Measurements from ENCODE around the gene FTSJ1. TPM values are rescaled to one million over a fixed set of nuclear protein-coding genes. Genes with fewer than 3 reads are reported as not detected.

FTSJ1 gene
- total and polyA plus RNA-seq, 2 experiments from 2014 or later, result 42.8 to 76.3 TPM

DNA sequence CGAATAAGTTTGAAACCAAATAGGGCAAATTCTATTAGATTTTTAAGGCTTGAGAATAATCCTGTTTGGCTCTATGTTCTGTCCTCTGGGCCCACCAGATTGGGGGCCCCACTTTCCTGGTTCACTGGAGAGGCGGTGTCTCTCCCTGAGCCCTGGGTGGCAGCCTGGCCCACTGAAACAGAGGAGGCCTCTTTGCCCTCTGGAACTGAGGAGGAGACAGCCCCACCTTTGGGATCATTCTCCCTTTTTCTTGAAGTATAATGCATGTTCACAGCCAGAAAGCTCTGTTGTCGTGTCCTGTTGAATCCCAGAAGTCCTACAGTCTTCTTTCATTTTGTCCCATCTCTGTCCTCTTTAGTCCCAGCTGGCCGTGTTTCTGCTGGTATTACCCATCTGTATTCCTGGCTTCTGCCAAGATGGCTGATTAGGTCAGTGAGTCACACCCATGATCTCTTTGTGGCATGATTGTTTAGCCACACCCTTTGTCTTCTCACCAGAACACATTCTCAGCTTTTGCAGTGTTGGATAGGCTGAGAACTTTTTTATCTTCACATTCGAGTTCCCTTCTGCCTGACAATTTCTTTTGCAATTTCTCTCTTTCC is 55.5 kb downstream of the FTSJ1 start:
- no peaks in the 10 kb centered on the region for H3K27me3 ChIP-seq (ENCODE audit: insufficient read depth)
- DNase-seq (ENCODE audit: low spot score), result no peak
- Mint-ChIP-seq H3K36me3 (ENCODE audit: low read depth) (peaks cover 27% of the 10 kb centered on the region), H3K27ac (no peak overlapping the region; the same call in 1 of the 2 replicates), H3K9me3 (no peaks in the 10 kb centered on the region), H3K4me1 (peaks cover 3% of the 10 kb centered on the region; the same call in 1 of the 3 replicates), H3K4me3 (no peak overlapping the region), H3K27me3 (ENCODE audit: insufficient read depth, low read depth, poor library complexity) (no peaks in the 10 kb centered on the region)
- H3K4me3 ChIP-seq, result no peak overlapping the region
- H4K20me1 ChIP-seq (replicated peaks; ENCODE audit: insufficient read depth), result no peaks in the 10 kb centered on the region
- no peak for ATAC-seq
- no peaks in the 10 kb centered on the region for H3F3A ChIP-seq (replicated peaks; ENCODE audit: low read depth)
- no peak overlapping the region for H2AFZ ChIP-seq
- H3K4me1 ChIP-seq (ENCODE audit: insufficient read depth), result no peaks in the 10 kb centered on the region
- H3K36me3 ChIP-seq (ENCODE audit: insufficient read depth), result no peaks in the 10 kb centered on the region; the same call in 1 of the 2 replicates
- H3K4me2 ChIP-seq, result no peak overlapping the region
- TF ChIP-seq EZH2phosphoT487 (IDR thresholded peaks at IDR 0.05; ENCODE audit: unreplicated experiment) (no peak), POLR2AphosphoS5 (IDR thresholded peaks at IDR 0.05; ENCODE audit: low read depth) (no peak), ZNF114 (CRISPR knock-in tag; IDR thresholded peaks at IDR 0.05) (no peak), CREB1 (CRISPR knock-in tag; IDR thresholded peaks at IDR 0.05; ENCODE audit: low read depth) (no peak), EZH2 (IDR thresholded peaks at IDR 0.05; ENCODE audit: low read depth, unreplicated experiment) (no peak), ZNF331 (CRISPR knock-in tag; IDR thresholded peaks at IDR 0.05; ENCODE audit: low read depth) (no peak), JUNB (IDR thresholded peaks at IDR 0.05; ENCODE audit: unreplicated experiment) (no peak), STAT1 (IDR thresholded peaks at IDR 0.05; ENCODE audit: unreplicated experiment) (no peak), NANOG (IDR thresholded peaks at IDR 0.05; ENCODE audit: borderline replicate concordance) (no peak)
- TF ChIP-seq, protein P1, sequence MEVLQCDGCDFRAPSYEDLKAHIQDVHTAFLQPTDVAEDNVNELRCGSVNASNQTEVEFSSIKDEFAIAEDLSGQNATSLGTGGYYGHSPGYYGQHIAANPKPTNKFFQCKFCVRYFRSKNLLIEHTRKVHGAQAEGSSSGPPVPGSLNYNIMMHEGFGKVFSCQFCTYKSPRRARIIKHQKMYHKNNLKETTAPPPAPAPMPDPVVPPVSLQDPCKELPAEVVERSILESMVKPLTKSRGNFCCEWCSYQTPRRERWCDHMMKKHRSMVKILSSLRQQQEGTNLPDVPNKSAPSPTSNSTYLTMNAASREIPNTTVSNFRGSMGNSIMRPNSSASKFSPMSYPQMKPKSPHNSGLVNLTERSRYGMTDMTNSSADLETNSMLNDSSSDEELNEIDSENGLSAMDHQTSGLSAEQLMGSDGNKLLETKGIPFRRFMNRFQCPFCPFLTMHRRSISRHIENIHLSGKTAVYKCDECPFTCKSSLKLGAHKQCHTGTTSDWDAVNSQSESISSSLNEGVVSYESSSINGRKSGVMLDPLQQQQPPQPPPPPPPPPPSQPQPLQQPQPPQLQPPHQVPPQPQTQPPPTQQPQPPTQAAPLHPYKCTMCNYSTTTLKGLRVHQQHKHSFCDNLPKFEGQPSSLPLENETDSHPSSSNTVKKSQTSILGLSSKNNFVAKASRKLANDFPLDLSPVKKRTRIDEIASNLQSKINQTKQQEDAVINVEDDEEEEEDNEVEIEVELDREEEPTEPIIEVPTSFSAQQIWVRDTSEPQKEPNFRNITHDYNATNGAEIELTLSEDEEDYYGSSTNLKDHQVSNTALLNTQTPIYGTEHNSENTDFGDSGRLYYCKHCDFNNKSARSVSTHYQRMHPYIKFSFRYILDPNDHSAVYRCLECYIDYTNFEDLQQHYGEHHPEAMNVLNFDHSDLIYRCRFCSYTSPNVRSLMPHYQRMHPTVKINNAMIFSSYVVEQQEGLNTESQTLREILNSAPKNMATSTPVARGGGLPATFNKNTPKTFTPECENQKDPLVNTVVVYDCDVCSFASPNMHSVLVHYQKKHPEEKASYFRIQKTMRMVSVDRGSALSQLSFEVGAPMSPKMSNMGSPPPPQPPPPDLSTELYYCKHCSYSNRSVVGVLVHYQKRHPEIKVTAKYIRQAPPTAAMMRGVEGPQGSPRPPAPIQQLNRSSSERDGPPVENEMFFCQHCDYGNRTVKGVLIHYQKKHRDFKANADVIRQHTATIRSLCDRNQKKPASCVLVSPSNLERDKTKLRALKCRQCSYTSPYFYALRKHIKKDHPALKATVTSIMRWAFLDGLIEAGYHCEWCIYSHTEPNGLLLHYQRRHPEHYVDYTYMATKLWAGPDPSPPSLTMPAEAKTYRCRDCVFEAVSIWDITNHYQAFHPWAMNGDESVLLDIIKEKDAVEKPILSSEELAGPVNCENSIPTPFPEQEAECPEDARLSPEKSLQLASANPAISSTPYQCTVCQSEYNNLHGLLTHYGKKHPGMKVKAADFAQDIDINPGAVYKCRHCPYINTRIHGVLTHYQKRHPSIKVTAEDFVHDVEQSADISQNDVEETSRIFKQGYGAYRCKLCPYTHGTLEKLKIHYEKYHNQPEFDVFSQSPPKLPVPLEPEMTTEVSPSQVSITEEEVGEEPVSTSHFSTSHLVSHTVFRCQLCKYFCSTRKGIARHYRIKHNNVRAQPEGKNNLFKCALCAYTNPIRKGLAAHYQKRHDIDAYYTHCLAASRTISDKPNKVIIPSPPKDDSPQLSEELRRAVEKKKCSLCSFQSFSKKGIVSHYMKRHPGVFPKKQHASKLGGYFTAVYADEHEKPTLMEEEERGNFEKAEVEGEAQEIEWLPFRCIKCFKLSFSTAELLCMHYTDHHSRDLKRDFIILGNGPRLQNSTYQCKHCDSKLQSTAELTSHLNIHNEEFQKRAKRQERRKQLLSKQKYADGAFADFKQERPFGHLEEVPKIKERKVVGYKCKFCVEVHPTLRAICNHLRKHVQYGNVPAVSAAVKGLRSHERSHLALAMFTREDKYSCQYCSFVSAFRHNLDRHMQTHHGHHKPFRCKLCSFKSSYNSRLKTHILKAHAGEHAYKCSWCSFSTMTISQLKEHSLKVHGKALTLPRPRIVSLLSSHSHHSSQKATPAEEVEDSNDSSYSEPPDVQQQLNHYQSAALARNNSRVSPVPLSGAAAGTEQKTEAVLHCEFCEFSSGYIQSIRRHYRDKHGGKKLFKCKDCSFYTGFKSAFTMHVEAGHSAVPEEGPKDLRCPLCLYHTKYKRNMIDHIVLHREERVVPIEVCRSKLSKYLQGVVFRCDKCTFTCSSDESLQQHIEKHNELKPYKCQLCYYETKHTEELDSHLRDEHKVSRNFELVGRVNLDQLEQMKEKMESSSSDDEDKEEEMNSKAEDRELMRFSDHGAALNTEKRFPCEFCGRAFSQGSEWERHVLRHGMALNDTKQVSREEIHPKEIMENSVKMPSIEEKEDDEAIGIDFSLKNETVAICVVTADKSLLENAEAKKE (CRISPR knock-in tag; IDR thresholded peaks at IDR 0.05), result no peak
- TF ChIP-seq, protein P2, sequence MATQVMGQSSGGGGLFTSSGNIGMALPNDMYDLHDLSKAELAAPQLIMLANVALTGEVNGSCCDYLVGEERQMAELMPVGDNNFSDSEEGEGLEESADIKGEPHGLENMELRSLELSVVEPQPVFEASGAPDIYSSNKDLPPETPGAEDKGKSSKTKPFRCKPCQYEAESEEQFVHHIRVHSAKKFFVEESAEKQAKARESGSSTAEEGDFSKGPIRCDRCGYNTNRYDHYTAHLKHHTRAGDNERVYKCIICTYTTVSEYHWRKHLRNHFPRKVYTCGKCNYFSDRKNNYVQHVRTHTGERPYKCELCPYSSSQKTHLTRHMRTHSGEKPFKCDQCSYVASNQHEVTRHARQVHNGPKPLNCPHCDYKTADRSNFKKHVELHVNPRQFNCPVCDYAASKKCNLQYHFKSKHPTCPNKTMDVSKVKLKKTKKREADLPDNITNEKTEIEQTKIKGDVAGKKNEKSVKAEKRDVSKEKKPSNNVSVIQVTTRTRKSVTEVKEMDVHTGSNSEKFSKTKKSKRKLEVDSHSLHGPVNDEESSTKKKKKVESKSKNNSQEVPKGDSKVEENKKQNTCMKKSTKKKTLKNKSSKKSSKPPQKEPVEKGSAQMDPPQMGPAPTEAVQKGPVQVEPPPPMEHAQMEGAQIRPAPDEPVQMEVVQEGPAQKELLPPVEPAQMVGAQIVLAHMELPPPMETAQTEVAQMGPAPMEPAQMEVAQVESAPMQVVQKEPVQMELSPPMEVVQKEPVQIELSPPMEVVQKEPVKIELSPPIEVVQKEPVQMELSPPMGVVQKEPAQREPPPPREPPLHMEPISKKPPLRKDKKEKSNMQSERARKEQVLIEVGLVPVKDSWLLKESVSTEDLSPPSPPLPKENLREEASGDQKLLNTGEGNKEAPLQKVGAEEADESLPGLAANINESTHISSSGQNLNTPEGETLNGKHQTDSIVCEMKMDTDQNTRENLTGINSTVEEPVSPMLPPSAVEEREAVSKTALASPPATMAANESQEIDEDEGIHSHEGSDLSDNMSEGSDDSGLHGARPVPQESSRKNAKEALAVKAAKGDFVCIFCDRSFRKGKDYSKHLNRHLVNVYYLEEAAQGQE (IDR thresholded peaks at IDR 0.05; ENCODE audit: unreplicated experiment), result no peak
- TF ChIP-seq, protein P3, sequence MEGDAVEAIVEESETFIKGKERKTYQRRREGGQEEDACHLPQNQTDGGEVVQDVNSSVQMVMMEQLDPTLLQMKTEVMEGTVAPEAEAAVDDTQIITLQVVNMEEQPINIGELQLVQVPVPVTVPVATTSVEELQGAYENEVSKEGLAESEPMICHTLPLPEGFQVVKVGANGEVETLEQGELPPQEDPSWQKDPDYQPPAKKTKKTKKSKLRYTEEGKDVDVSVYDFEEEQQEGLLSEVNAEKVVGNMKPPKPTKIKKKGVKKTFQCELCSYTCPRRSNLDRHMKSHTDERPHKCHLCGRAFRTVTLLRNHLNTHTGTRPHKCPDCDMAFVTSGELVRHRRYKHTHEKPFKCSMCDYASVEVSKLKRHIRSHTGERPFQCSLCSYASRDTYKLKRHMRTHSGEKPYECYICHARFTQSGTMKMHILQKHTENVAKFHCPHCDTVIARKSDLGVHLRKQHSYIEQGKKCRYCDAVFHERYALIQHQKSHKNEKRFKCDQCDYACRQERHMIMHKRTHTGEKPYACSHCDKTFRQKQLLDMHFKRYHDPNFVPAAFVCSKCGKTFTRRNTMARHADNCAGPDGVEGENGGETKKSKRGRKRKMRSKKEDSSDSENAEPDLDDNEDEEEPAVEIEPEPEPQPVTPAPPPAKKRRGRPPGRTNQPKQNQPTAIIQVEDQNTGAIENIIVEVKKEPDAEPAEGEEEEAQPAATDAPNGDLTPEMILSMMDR (conservative IDR thresholded peaks at IDR 0.05; ENCODE audit: low read depth in 2 of 2), result no peak
- TF ChIP-seq, protein P4, sequence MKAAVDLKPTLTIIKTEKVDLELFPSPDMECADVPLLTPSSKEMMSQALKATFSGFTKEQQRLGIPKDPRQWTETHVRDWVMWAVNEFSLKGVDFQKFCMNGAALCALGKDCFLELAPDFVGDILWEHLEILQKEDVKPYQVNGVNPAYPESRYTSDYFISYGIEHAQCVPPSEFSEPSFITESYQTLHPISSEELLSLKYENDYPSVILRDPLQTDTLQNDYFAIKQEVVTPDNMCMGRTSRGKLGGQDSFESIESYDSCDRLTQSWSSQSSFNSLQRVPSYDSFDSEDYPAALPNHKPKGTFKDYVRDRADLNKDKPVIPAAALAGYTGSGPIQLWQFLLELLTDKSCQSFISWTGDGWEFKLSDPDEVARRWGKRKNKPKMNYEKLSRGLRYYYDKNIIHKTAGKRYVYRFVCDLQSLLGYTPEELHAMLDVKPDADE (IDR thresholded peaks at IDR 0.05), result no peak
- no peaks in the 10 kb centered on the region for H3K79me2 ChIP-seq (replicated peaks; ENCODE audit: insufficient read depth)
- H3K27ac ChIP-seq (ENCODE audit: low read depth), result no peak overlapping the region
- no peaks in the 10 kb centered on the region for H3K9me2 ChIP-seq (ENCODE audit: insufficient read depth)
